DMS 273 treated with DMSO at 0.1 percent for 48 hours (cell line): Measurements from ENCODE around the gene LAMP5.

ENCODE experiments used
- DNase-seq: peaks from one replicate; lab custom pipeline; 2025; lab: John Stamatoyannopoulos, UW

The LAMP5 gene

GRCh38 chr20:9500121-9500520, 14.3 kb upstream of the LAMP5 start:
- DNase-seq: no peak

- DNase-seq: no peak
These were observed 12.9 kb upstream of the LAMP5 start for GRCh38 chr20:9501473-9501872.

- DNase-seq: no peak
These were observed 10.7 kb upstream of the LAMP5 start for GRCh38 chr20:9503526-9504245.

- DNase-seq: no peak
These were observed 8.0 kb upstream of the LAMP5 start for GRCh38 chr20:9506280-9506821.

- DNase-seq: no peak
These were observed 7.4 kb upstream of the LAMP5 start for GRCh38 chr20:9506964-9507369.

GRCh38 chr20:9507544-9508239, 6.7 kb upstream of the LAMP5 start:
- DNase-seq: no peak

GRCh38 chr20:9508240-9508661, 6.1 kb upstream of the LAMP5 start:
- DNase-seq: no peak

GRCh38 chr20:9508696-9509178, 5.7 kb upstream of the LAMP5 start:
- no peak for DNase-seq

- DNase-seq: no peak
These were observed 5.1 kb upstream of the LAMP5 start for GRCh38 chr20:9509246-9509645.

GRCh38 chr20:9510911-9511310, 3.5 kb upstream of the LAMP5 start:
- no peak for DNase-seq

GRCh38 chr20:9514072-9514460, 324 bp upstream of the LAMP5 start:
- no peak for DNase-seq

- DNase-seq: no peak
These were observed 810 bp downstream of the LAMP5 start for GRCh38 chr20:9515214-9515585.

GRCh38 chr20:9515741-9516233, 1.4 kb downstream of the LAMP5 start:
- no peak for DNase-seq

GRCh38 chr20:9516234-9516871, 2.0 kb downstream of the LAMP5 start:
- DNase-seq: no peak

- DNase-seq: no peak
These were observed 3.1 kb downstream of the LAMP5 start for GRCh38 chr20:9517297-9518162.

GRCh38 chr20:9518576-9519175, 4.3 kb downstream of the LAMP5 start:
- DNase-seq: no peak

GRCh38 chr20:9520086-9520485, 5.7 kb downstream of the LAMP5 start:
- DNase-seq: no peak

- DNase-seq: no peak
These were observed 9.2 kb downstream of the LAMP5 start for GRCh38 chr20:9523636-9524035.

GRCh38 chr20:9531581-9531980, 17.2 kb downstream of the LAMP5 start:
- no peak for DNase-seq

GRCh38 chr20:9532069-9532838, 17.9 kb downstream of the LAMP5 start:
- DNase-seq: no peak
